WTC11 (cell line): Measurements from ENCODE around the gene DGCR2. TPM values are rescaled to one million over a fixed set of nuclear protein-coding genes. Genes with fewer than 3 reads are reported as not detected.
"Not testable (repeated sequence)": the region's sequence is repeated elsewhere in the genome, so short reads cannot be mapped to it uniquely, and the experiment has no call there.

Experiments used
- ATAC-seq: fragments of 200-7000 bp; cut with Tn5 transposase; 2 replicates; pipeline ENCODE4 v1.10.0; 2021; ENCODE audit warnings: mild to moderate bottlenecking, moderate library complexity
- CTCF ChIA-PET: fragments of 300-600 bp; sonication (Branson Sonifier 250); formaldehyde crosslinking; loops from one replicate; lab custom pipeline; 2021; ENCODE audit warnings: antibody characterized with exemption; lab: Charles Lee
- POLR2A ChIA-PET: fragments of 350-600 bp; sonication (Branson Sonifier 250); formaldehyde crosslinking; loops from one replicate; lab custom pipeline; 2021; ENCODE audit warnings: antibody characterized with exemption; lab: Charles Lee
- DNase-seq: peaks from one replicate; pipeline ENCODE4 v3.0.0; 2021; ENCODE audit warnings: low spot score
- H3K27ac Mint-ChIP-seq: 2 replicates; pipeline ENCODE4 v1.8.0; 2021; ENCODE audit warnings: mixed read lengths
- H3K27me3 Mint-ChIP-seq: 2 replicates; pipeline ENCODE4 v1.8.0; 2021; ENCODE audit warnings: low read depth, mild to moderate bottlenecking, moderate library complexity, mixed read lengths
- H3K36me3 Mint-ChIP-seq: 2 replicates; pipeline ENCODE4 v1.8.0; 2021; ENCODE audit warnings: mixed read lengths
- H3K4me1 Mint-ChIP-seq: 2 replicates; pipeline ENCODE4 v1.8.0; 2022; ENCODE audit warnings: mixed read lengths
- H3K4me3 Mint-ChIP-seq: 2 replicates; pipeline ENCODE4 v1.8.0; 2021; ENCODE audit warnings: mild to moderate bottlenecking, moderate library complexity, mixed read lengths
- H3K9me3 Mint-ChIP-seq: 2 replicates; pipeline ENCODE4 v1.8.0; 2021; ENCODE audit warnings: mixed read lengths
- ARID4B ChIP-seq: sonication (generic); formaldehyde crosslinking; IDR thresholded peaks from 2 replicates; pipeline ENCODE4 v1.8.0; 2023; ENCODE audit warnings: missing genetic modification reagents, mild to moderate bottlenecking, borderline replicate concordance
- CTCF ChIP-seq: fragments of 200-600 bp; IDR thresholded peaks from 2 replicates; pipeline ENCODE4 v1.8.0; 2022; ENCODE audit warnings: antibody characterized with exemption
- EMX1 ChIP-seq: fragments of 250-450 bp; sonication (Bioruptor Pico); IDR thresholded peaks from 2 replicates; pipeline ENCODE4 v1.8.0; 2021; ENCODE audit warnings: mild to moderate bottlenecking
- ETV6 ChIP-seq: sonication (generic); formaldehyde crosslinking; IDR thresholded peaks from 2 replicates; pipeline ENCODE4 v1.8.1; 2022; ENCODE audit warnings: mild to moderate bottlenecking, missing genetic modification reagents
- FOXK1 ChIP-seq: sonication (generic); formaldehyde crosslinking; IDR thresholded peaks from 2 replicates; pipeline ENCODE4 v1.8.0; 2022; ENCODE audit warnings: mild to moderate bottlenecking, moderate library complexity, missing genetic modification reagents
- FOXP1 ChIP-seq: sonication (generic); formaldehyde crosslinking; IDR thresholded peaks from 2 replicates; pipeline ENCODE4 v1.8.0; 2022; ENCODE audit warnings: missing genetic modification reagents, mild to moderate bottlenecking, moderate library complexity, borderline replicate concordance
- GTF2I ChIP-seq: fragments of 250-450 bp; sonication (Bioruptor Pico); conservative IDR thresholded peaks from 2 replicates; pipeline ENCODE4 v1.4.0; 2021; ENCODE audit warnings: mild to moderate bottlenecking
- JUN ChIP-seq: sonication (generic); formaldehyde crosslinking; IDR thresholded peaks from 2 replicates; pipeline ENCODE4 v1.8.0; 2023; ENCODE audit warnings: mild to moderate bottlenecking, missing genetic modification reagents
- KAT7 ChIP-seq: sonication (generic); formaldehyde crosslinking; IDR thresholded peaks from 2 replicates; pipeline ENCODE4 v1.8.1; 2023; ENCODE audit warnings: missing genetic modification reagents, mild to moderate bottlenecking, borderline replicate concordance
- MAX ChIP-seq: sonication (generic); formaldehyde crosslinking; IDR thresholded peaks from 2 replicates; pipeline ENCODE4 v1.8.0; 2022; ENCODE audit warnings: mild to moderate bottlenecking, missing genetic modification reagents
- NFYB ChIP-seq: sonication (generic); formaldehyde crosslinking; conservative IDR thresholded peaks from 2 replicates; pipeline ENCODE4 v1.8.0; 2022; ENCODE audit warnings: low read depth, missing genetic modification reagents
- RELA ChIP-seq: sonication (generic); formaldehyde crosslinking; IDR thresholded peaks from 2 replicates; pipeline ENCODE4 v1.8.1; 2022; ENCODE audit warnings: missing genetic modification reagents, mild to moderate bottlenecking, borderline replicate concordance
- SMAD3 ChIP-seq: sonication (generic); formaldehyde crosslinking; IDR thresholded peaks from 2 replicates; pipeline ENCODE4 v1.8.0; 2022; ENCODE audit warnings: missing genetic modification reagents, mild to moderate bottlenecking, borderline replicate concordance
- SMAD4 ChIP-seq: sonication (generic); formaldehyde crosslinking; IDR thresholded peaks from 2 replicates; pipeline ENCODE4 v1.8.0; 2022; ENCODE audit warnings: mild to moderate bottlenecking, missing genetic modification reagents
- TCF7 ChIP-seq: sonication (generic); formaldehyde crosslinking; IDR thresholded peaks from 2 replicates; pipeline ENCODE4 v1.8.0; 2022; ENCODE audit warnings: mild to moderate bottlenecking, low read depth, missing genetic modification reagents, moderate library complexity
- ZNF121 ChIP-seq: sonication (generic); formaldehyde crosslinking; IDR thresholded peaks from 2 replicates; pipeline ENCODE4 v1.8.0; 2023; ENCODE audit warnings: missing genetic modification reagents
- ZNF219 ChIP-seq: sonication (generic); formaldehyde crosslinking; IDR thresholded peaks from 2 replicates; pipeline ENCODE4 v1.8.0; 2023; ENCODE audit warnings: missing genetic modification reagents, mild to moderate bottlenecking, borderline replicate concordance
- ZNF263 ChIP-seq: sonication (generic); formaldehyde crosslinking; IDR thresholded peaks from 2 replicates; pipeline ENCODE4 v1.8.1; 2022; ENCODE audit warnings: low read depth, mild to moderate bottlenecking, moderate library complexity, missing genetic modification reagents
- total RNA-seq: library from RNA; stranded (reverse); gene quantifications from 3 replicates; pipeline ENCODE4 v1.2.3, GENCODE V29; 2021
- TF ChIP-seq, protein P1 (sequence below): sonication (generic); formaldehyde crosslinking; IDR thresholded peaks from 2 replicates; pipeline ENCODE4 v1.8.1; 2023; ENCODE audit warnings: mild to moderate bottlenecking, missing genetic modification reagents
- TF ChIP-seq, protein P2 (sequence below): sonication (generic); formaldehyde crosslinking; IDR thresholded peaks from 2 replicates; pipeline ENCODE4 v1.8.0; 2022; ENCODE audit warnings: mild to moderate bottlenecking, missing genetic modification reagents
- TF ChIP-seq, protein P3 (sequence below): sonication (generic); formaldehyde crosslinking; IDR thresholded peaks from 2 replicates; pipeline ENCODE4 v1.8.0; 2022; ENCODE audit warnings: mild to moderate bottlenecking, missing genetic modification reagents

DGCR2 gene
- total RNA-seq, 1 experiment from 2014 or later = 64.2 TPM

- no peak overlapping the region for H3K27ac Mint-ChIP-seq
- H3K27me3 Mint-ChIP-seq = peaks cover 19% of the 10 kb centered on the region
- no peaks in the 10 kb centered on the region; the same call in 1 of the 2 replicates for H3K4me1 Mint-ChIP-seq
- H3K9me3 Mint-ChIP-seq = no peaks in the 10 kb centered on the region
- CTCF ChIA-PET = interaction anchor here (0.6 to 2.0 kb wide), 8 partner anchors 8 to 144 kb away, joined by 3 to 9 read pairs (median 3); partner anchors contain the start of genes ESS2 and SLC25A1
- H3K4me3 Mint-ChIP-seq = no peak overlapping the region
- peak; percentile 74 for ATAC-seq
- DNase-seq = peak; percentile 72
- POLR2A ChIA-PET = no interaction called here
- TF ChIP-seq CTCF = no peak
- TF ChIP-seq JUN (CRISPR knock-in tag) = peak; percentile 75; the same call in 1 of the 2 replicates
- TF ChIP-seq SMAD3 (CRISPR knock-in tag) = no peak
- peak; percentile 71; the same call in 1 of the 2 replicates for TF ChIP-seq SMAD4 (CRISPR knock-in tag)
- no peak for TF ChIP-seq GTF2I (CRISPR knock-in tag)
- TF ChIP-seq RELA (CRISPR knock-in tag) = no peak
- peak; percentile 54; the same call in 1 of the 2 replicates for TF ChIP-seq ETV6 (CRISPR knock-in tag)
- peak; percentile 43; the same call in 1 of the 2 replicates for TF ChIP-seq FOXK1 (CRISPR knock-in tag)
- TF ChIP-seq, protein P1, sequence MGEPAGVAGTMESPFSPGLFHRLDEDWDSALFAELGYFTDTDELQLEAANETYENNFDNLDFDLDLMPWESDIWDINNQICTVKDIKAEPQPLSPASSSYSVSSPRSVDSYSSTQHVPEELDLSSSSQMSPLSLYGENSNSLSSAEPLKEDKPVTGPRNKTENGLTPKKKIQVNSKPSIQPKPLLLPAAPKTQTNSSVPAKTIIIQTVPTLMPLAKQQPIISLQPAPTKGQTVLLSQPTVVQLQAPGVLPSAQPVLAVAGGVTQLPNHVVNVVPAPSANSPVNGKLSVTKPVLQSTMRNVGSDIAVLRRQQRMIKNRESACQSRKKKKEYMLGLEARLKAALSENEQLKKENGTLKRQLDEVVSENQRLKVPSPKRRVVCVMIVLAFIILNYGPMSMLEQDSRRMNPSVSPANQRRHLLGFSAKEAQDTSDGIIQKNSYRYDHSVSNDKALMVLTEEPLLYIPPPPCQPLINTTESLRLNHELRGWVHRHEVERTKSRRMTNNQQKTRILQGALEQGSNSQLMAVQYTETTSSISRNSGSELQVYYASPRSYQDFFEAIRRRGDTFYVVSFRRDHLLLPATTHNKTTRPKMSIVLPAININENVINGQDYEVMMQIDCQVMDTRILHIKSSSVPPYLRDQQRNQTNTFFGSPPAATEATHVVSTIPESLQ (CRISPR knock-in tag) = no peak
- 0 out of 2 replicates have a peak, but pooled peaks have one; percentile 51 for TF ChIP-seq MAX (CRISPR knock-in tag)
- TF ChIP-seq, protein P2, sequence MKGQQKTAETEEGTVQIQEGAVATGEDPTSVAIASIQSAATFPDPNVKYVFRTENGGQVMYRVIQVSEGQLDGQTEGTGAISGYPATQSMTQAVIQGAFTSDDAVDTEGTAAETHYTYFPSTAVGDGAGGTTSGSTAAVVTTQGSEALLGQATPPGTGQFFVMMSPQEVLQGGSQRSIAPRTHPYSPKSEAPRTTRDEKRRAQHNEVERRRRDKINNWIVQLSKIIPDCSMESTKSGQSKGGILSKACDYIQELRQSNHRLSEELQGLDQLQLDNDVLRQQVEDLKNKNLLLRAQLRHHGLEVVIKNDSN (CRISPR knock-in tag) = peak; percentile 41; the same call in 1 of the 2 replicates
- TF ChIP-seq, protein P3, sequence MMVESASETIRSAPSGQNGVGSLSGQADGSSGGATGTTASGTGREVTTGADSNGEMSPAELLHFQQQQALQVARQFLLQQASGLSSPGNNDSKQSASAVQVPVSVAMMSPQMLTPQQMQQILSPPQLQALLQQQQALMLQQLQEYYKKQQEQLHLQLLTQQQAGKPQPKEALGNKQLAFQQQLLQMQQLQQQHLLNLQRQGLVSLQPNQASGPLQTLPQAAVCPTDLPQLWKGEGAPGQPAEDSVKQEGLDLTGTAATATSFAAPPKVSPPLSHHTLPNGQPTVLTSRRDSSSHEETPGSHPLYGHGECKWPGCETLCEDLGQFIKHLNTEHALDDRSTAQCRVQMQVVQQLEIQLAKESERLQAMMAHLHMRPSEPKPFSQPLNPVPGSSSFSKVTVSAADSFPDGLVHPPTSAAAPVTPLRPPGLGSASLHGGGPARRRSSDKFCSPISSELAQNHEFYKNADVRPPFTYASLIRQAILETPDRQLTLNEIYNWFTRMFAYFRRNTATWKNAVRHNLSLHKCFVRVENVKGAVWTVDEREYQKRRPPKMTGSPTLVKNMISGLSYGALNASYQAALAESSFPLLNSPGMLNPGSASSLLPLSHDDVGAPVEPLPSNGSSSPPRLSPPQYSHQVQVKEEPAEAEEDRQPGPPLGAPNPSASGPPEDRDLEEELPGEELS (CRISPR knock-in tag) = 0 out of 2 replicates have a peak, but pooled peaks have one; percentile 58
- peak; percentile 51; the same call in 1 of the 2 replicates for TF ChIP-seq FOXP1 (CRISPR knock-in tag)
- TF ChIP-seq ZNF121 (CRISPR knock-in tag) = no peak
- TF ChIP-seq ARID4B (CRISPR knock-in tag) = 0 out of 2 replicates have a peak, but pooled peaks have one; percentile 66
- no peak for TF ChIP-seq ZNF263 (CRISPR knock-in tag)
- 0 out of 2 replicates have a peak, but pooled peaks have one; percentile 41 for TF ChIP-seq KAT7 (CRISPR knock-in tag)
- TF ChIP-seq ZNF219 = peak; percentile 65; the same call in 1 of the 2 replicates
- no peak for TF ChIP-seq TCF7 (CRISPR knock-in tag)
- TF ChIP-seq NFYB (CRISPR knock-in tag) = no peak
- no peak for TF ChIP-seq EMX1
- H3K36me3 Mint-ChIP-seq = peaks cover 2% of the 10 kb centered on the region; the same call in 1 of the 2 replicates
These were observed 86.6 kb downstream of the DGCR2 start for GRCh38 chr22:19035474-19036228.

GRCh38 chr22:19035126-19035473 lies 87.1 kb downstream of the DGCR2 start:
- DNase-seq, H3K27ac Mint-ChIP-seq, H3K4me1 Mint-ChIP-seq, H3K36me3 Mint-ChIP-seq, H3K4me3 Mint-ChIP-seq, ATAC-seq, POLR2A ChIA-PET, H3K9me3 Mint-ChIP-seq: not testable (repeated sequence)
- CTCF ChIA-PET = interaction anchor here (0.6 to 2.0 kb wide), 6 partner anchors 9 to 144 kb away, joined by 3 to 9 read pairs (median 3); partner anchors contain the start of genes ESS2 and SLC25A1
- H3K27me3 Mint-ChIP-seq = peaks cover 24% of the 10 kb centered on the region
